ENCODE data around the gene CRADD.
"Not testable (repeated sequence)": the region's sequence is repeated elsewhere in the genome, so short reads cannot be mapped to it uniquely, and the experiment has no call there.

The CRADD gene

GRCh38 chr12:93706387-93706786, 29.2 kb downstream of the CRADD start:
- DNase-seq (ENCODE audit: low read depth, low spot score): no peak

DNA sequence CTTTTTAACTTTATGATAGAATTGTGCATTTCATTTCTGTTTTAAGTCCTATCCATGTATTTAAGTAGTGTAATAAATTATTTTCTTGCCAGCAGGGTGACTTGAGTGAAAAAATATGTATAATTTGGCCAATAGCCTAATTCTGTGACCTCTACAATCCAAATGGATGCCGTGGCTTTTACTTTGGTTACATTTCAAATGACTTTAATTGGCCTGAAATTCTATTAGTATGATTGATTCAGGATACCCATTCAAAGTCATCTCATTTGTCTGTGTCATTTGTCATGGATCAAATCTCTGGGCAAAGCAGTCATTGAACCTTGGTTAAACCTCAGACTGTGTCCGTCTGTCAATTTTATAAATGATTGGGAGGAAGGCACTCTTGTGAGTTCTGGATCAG, 29.6 kb downstream of the CRADD start:
- DNase-seq (ENCODE audit: low read depth, low spot score): no peak

DNA sequence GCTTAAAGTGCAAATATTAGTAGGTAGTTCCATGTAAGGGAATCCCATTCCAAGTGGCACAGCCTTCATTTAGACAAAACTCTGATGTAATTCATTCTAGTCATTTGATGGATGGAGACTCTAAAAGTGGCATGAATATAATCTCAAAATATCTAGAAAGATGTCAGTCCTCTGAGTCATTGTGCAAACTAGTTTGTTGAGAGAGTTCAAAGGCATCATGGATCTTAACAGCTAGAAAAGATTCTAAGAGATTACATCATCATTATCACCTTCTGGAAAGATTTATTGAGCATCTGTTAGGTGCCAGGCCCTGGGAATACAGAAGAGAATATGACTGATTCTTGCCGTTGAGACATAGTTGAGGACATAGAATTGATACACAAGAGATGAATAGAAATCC, 30.7 kb downstream of the CRADD start:
- no peak for DNase-seq (ENCODE audit: low read depth, low spot score)

- DNase-seq (ENCODE audit: low read depth, low spot score): no peak
Measured at GRCh38 chr12:93708952-93709351, 31.8 kb downstream of the CRADD start.

- DNase-seq (ENCODE audit: low read depth, low spot score): no peak
Measured at GRCh38 chr12:93709386-93709785, 32.2 kb downstream of the CRADD start.

GRCh38 chr12:93710574-93710926, 33.4 kb downstream of the CRADD start:
- no peak for DNase-seq (ENCODE audit: low read depth, low spot score)

DNA sequence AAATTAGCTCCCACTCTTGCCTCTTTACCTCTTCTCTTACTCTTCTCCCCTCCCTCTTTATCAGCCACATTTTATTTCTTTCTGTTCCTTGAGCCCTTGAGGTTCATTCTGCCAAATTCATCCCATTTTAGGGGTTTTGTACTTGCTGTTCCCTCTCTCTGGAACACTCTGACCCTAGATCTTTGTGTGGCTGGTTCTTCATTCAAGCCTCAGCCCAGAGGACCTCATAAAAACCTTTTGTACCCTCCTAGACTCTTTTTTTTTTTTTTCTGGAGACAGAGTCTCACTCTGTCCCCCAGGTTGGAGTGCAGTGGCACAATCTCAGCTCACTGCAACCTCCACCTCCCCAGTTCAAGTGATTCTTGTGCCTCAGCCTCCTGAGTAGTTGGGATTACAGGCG, 34.3 kb downstream of the CRADD start:
- not testable (repeated sequence) for DNase-seq (ENCODE audit: low read depth, low spot score)

- no peak for DNase-seq (ENCODE audit: low read depth, low spot score)
Measured at GRCh38 chr12:93712200-93712599, 35.0 kb downstream of the CRADD start.

DNA sequence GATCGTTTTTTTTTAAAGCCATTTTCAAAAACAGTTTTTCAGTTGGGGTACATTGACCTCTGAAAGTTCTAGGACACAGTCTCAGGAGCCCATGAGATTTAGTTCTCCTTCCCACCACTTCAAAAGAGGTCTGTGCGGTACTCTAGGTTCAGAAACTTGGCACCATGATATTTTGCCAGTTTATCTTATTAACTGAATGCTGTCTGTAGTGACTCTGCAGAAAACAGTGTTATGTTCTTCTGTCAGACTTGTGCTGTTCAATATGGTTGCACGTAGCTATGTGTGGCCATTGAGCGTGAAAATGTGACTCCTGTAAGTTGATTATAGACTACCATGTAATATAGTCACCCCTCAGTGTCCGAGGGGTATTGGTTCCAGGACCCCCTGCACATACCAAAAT, 35.9 kb downstream of the CRADD start:
- no peak for DNase-seq (ENCODE audit: low read depth, low spot score)

DNA sequence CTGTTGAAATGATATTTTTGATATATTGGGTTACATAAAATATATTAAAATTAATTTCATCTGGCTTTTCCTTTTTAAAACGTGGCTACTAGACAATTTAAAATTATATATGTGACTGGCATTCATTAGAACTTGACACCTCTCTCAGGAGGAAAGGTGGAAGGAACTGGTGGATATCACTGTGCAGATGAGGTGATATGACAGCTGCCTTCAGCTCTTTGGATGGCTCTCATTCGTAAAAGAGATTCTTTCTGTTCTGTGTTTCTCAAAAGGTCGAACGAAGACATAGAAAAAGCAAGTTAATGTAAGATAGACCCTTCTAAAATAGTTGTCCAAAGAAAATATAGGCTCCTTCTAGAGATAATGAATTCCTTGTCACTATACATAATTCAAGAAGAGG, 36.6 kb downstream of the CRADD start:
- no peak for DNase-seq (ENCODE audit: low read depth, low spot score)

DNA sequence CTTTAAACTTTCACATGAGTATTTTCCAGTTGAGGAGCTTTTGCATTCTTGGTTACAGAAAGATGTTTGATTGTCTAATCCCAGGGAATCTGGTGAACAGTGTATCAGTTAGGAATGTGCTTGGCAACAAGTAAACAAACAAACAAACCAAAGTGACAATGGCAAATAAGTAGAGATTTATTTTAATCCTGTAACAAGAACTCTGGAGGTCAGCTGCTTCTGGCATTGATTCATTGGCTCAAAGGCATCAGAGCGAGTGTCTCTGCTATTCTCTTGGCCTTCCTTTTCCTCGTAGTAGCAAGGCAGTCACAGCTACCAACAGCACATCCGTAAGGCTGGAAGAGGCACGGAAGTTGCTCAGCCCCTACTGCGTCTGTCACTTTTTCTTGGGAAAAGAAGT, 37.2 kb downstream of the CRADD start:
- DNase-seq (ENCODE audit: low read depth, low spot score): no peak

- DNase-seq (ENCODE audit: low read depth, low spot score): no peak
Measured at GRCh38 chr12:93719710-93720109, 42.5 kb downstream of the CRADD start.

GRCh38 chr12:93720559-93720958, 43.4 kb downstream of the CRADD start:
- no peak for DNase-seq (ENCODE audit: low read depth, low spot score)

- no peak for DNase-seq (ENCODE audit: low read depth, low spot score)
Measured at GRCh38 chr12:93722179-93722578, 45.0 kb downstream of the CRADD start.

GRCh38 chr12:93722835-93723567, 45.8 kb downstream of the CRADD start:
- DNase-seq (ENCODE audit: low read depth, low spot score): no peak

GRCh38 chr12:93723568-93723930, 46.4 kb downstream of the CRADD start:
- no peak for DNase-seq (ENCODE audit: low read depth, low spot score)

- no peak for DNase-seq (ENCODE audit: low read depth, low spot score)
Measured at GRCh38 chr12:93725531-93725930, 48.4 kb downstream of the CRADD start.

GRCh38 chr12:93727195-93727811, 50.1 kb downstream of the CRADD start:
- DNase-seq (ENCODE audit: low read depth, low spot score): no peak

GRCh38 chr12:93727911-93728310, 50.7 kb downstream of the CRADD start:
- no peak for DNase-seq (ENCODE audit: low read depth, low spot score)

- DNase-seq (ENCODE audit: low read depth, low spot score): no peak
Measured at GRCh38 chr12:93729934-93730333, 52.8 kb downstream of the CRADD start.

- no peak for DNase-seq (ENCODE audit: low read depth, low spot score)
Measured at GRCh38 chr12:93733358-93733757, 56.2 kb downstream of the CRADD start.

DNA sequence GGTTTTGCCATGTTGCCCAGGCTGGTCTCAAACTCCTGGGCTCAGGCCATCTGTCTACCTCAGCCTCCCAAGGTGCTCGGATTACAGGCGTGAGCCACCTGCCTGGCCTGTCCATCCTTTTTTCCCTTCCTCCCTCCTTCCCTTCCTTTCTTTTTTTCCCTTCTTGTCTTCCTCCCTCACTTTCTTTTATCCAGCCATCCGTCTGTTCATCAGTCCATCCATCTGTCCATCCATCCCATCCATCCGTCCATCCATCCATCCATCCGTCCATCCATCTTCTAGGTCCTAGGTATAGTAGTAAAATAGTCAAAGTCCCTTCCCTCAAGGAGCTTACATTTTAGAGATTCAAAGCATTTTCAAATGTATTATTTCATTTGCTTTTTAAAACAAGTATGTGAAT, 56.8 kb downstream of the CRADD start:
- DNase-seq (ENCODE audit: low read depth, low spot score): no peak

DNA sequence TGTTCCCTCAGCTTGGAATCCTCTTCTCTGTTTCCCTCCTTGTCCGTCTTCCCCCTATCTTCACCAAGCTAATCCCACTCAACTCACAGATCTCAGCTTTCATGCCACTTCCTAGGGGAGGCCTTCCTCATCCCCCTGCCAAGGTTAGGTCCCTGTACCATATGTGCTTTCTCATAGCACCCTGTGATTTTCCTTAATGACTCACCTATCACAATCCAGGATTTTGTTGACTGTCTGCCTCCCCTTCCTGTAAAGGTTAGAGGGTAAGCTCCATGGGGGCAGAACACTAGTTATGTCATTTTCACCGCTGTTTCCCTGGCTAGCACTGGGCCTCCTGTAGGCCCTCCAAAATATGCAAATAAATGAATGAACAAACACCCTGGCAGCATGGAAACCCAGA, 57.6 kb downstream of the CRADD start:
- no peak for DNase-seq (ENCODE audit: low read depth, low spot score)

Measured in iPS DF 19.7 (cell line).